Heart left ventricle (tissue), 16 donors: ENCODE data around the gene AKAP8. TPM values are rescaled to one million over a fixed set of nuclear protein-coding genes. Genes with fewer than 3 reads are reported as not detected.

Experiments used
- ATAC-seq, 4 donors: fragments of 200-7000 bp; cut with Tn5 transposase; one replicate each; pipeline ENCODE4 v1.9.1; 2020 to 2022; ENCODE audit warnings: moderate library complexity in 4 of 4, mild to moderate bottlenecking in 3 of 4, moderate number of reproducible peaks in 1 of 4
- DNase-seq, 5 donors: peaks; one replicate each; pipeline ENCODE4 v3.0.0-alpha.2; 2020
- H3K27ac ChIP-seq, 12 donors: fragments of 200-600 bp; sonication (generic) in 4 of 12; one replicate each; pipeline versions ENCODE4 v1.5.0 to v1.8.0; 2016 to 2022; ENCODE audit warnings: mild to moderate bottlenecking in 2 of 12
- H3K27me3 ChIP-seq, 9 donors: fragments of 200-600 bp; sonication (generic) in 2 of 9; one replicate each; pipeline versions ENCODE4 v1.5.1 to v1.8.0; 2016 to 2022; ENCODE audit warnings: mild to moderate bottlenecking in 3 of 9
- H3K36me3 ChIP-seq, 9 donors: fragments of 200-600 bp; sonication (generic) in 2 of 9; one replicate each; pipeline versions ENCODE4 v1.5.0 to v1.8.0; 2018 to 2022; ENCODE audit warnings: mild to moderate bottlenecking in 2 of 9
- H3K4me1 ChIP-seq, 12 donors: fragments of 200-600 bp; sonication (generic) in 4 of 12; one replicate each; pipeline versions ENCODE4 v1.5.0 to v1.8.0; 2016 to 2022; ENCODE audit warnings: mild to moderate bottlenecking in 3 of 12
- H3K4me3 ChIP-seq, 12 donors: fragments of 200-600 bp; sonication (generic) in 4 of 12; one replicate each; pipeline versions ENCODE4 v1.5.0 to v1.8.0; 2017 to 2022; ENCODE audit warnings: mild to moderate bottlenecking in 9 of 12, moderate library complexity in 4 of 12
- H3K9me3 ChIP-seq, 12 donors: fragments of 200-600 bp; sonication (generic) in 4 of 12; one replicate each; pipeline versions ENCODE4 v1.5.0 to v1.8.0; 2016 to 2022; ENCODE audit warnings: mild to moderate bottlenecking in 1 of 12
- POLR2A ChIP-seq, 2 donors: fragments of 450-650 bp; IDR thresholded peaks; one replicate each; pipeline ENCODE4 v1.6.1; 2017; ENCODE audit warnings: antibody characterized with exemption in 2 of 2, mild to moderate bottlenecking in 2 of 2, moderate library complexity in 2 of 2
- WGBS, 4 donors: extraction: QIAGEN DNeasy Blood & Tissue Kit in 2 of 4; methylation state at CpG; one replicate each; pipeline versions ENCODE4 v1.1.5 to v1.1.7; 2013 to 2018; 5-methylcytosine and 5-hydroxymethylcytosine counted together
- intact Hi-C, 10 donors: fragments of 100-400 bp; cut with DNase I; formaldehyde crosslinking; loops; one replicate each; pipeline versions ENCODE4 v1.11.1 to v1.14.2; 2022
- polyA plus RNA-seq, 2 donors: library from polyadenylated mRNA; stranded (reverse); fragments of 200-250 nt; gene quantifications; one replicate each; pipeline ENCODE4 v1.2.3, GENCODE V29; 2013
- total RNA-seq, 9 donors: library from RNA; depleted of rRNA in 2 of 9; stranded (reverse); fragments of >200 nt in 2 of 9; fragmentation: NEBNext Ultra II Directional in 3 of 9; extraction: Animal tissue kit (Norgen Biotek cat#: 25700) in 3 of 9; gene quantifications; one replicate each; pipeline versions ENCODE4 v1.1.0 to v1.2.4, GENCODE V29; 2016 to 2023
- TF ChIP-seq, protein P1 (sequence below), 12 donors: fragments of 200-600 bp; sonication (generic) in 4 of 12; IDR thresholded peaks; one replicate each; pipeline versions ENCODE4 v1.5.0 to v1.8.0; 2018 to 2022; ENCODE audit warnings: antibody characterized with exemption in 12 of 12, mild to moderate bottlenecking in 5 of 12
- donor health status: ischemic (EF 13 %, LVEDD 7.1; RV severe dilation, severe dysfunction).
- donor health status: healthy with polysubstance abuse.
- donor health status: DM: no; HTN: yes; CAD: no.
- donor health status: DM: no; HTN: no; CAD: no.
- donor health status: ischemic (EF 25% LVEDD 6.9; RV normal size, moderate dysfunction).
- donor health status: ischemic (EF 25% LVEDD 5.7; RV mildly dilated, moderate dysfunction).
- donor health status: healthy.
- donor health status: DM: yes; HTN: yes; CAD: no.
- donor health status: ischemic (EF 35%, LVEDD 5.7; RV mildly dilated, moderate dysfunction).
- donor health status: nonischemic (EF 11% LVEDD 7.7; RV severe dilation, severe dysfunction).
- donor health status: DM: yes; HTN: yes; CAD: no.
- donor health status: PGD.
- donor health status: ischemic (EF 29% LVEDD 5.4; RV normal size, mild dysfunction).
- donor health status: nonischemic (EF 23%, LVEDD 6.1; RV moderate dilation, normal function).

AKAP8 gene
- total and polyA plus RNA-seq, 11 donors: 9.6 to 24.8 (median 18.8) TPM

DNA sequence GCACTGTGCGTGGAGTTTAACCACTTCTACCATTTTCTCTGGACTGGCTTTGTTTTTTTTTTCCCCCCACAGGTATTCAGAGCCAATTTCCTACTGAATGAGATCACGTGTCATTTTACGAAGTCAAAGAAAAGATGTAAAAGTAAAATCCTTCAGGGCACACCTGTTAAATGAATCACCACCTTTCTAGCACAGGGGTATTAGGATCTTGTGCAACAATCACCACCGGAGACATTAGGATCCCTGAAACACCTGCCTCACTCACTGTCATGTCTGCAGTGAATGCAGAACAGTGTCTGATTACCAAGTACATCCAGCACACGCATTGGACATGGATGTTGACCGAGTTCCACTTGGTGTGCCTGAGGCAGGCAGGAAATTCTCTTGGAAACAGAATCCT, 64.5 kb downstream of the AKAP8 start:
- TF ChIP-seq, protein P1, sequence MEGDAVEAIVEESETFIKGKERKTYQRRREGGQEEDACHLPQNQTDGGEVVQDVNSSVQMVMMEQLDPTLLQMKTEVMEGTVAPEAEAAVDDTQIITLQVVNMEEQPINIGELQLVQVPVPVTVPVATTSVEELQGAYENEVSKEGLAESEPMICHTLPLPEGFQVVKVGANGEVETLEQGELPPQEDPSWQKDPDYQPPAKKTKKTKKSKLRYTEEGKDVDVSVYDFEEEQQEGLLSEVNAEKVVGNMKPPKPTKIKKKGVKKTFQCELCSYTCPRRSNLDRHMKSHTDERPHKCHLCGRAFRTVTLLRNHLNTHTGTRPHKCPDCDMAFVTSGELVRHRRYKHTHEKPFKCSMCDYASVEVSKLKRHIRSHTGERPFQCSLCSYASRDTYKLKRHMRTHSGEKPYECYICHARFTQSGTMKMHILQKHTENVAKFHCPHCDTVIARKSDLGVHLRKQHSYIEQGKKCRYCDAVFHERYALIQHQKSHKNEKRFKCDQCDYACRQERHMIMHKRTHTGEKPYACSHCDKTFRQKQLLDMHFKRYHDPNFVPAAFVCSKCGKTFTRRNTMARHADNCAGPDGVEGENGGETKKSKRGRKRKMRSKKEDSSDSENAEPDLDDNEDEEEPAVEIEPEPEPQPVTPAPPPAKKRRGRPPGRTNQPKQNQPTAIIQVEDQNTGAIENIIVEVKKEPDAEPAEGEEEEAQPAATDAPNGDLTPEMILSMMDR (IDR thresholded peaks at IDR 0.05): no peak
- TF ChIP-seq POLR2A (IDR thresholded peaks at IDR 0.05): no peak
- no peak for ATAC-seq
- peaks cover 18 to 99% (median 85%) of the 10 kb centered on the region in 12 donors for H3K4me1 ChIP-seq
- peaks cover 0 to 3% (median 0%) of the 10 kb centered on the region in 9 donors for H3K36me3 ChIP-seq
- H3K9me3 ChIP-seq: no peaks in the 10 kb centered on the region
- no peak overlapping the region for H3K4me3 ChIP-seq
- intact Hi-C loops: loop anchor here in 1 of 10 donors (5.0 kb wide), 1 partner anchor 33 kb away; no protein-coding TSS in a partner anchor
- H3K27ac ChIP-seq: no peak overlapping the region
- no peak for DNase-seq
- no peaks in the 10 kb centered on the region for H3K27me3 ChIP-seq
- 66 to 72% (median 69%) methylated on average over 5 to 6 of the region's 6 CpGs for WGBS, 4 donors

DNA sequence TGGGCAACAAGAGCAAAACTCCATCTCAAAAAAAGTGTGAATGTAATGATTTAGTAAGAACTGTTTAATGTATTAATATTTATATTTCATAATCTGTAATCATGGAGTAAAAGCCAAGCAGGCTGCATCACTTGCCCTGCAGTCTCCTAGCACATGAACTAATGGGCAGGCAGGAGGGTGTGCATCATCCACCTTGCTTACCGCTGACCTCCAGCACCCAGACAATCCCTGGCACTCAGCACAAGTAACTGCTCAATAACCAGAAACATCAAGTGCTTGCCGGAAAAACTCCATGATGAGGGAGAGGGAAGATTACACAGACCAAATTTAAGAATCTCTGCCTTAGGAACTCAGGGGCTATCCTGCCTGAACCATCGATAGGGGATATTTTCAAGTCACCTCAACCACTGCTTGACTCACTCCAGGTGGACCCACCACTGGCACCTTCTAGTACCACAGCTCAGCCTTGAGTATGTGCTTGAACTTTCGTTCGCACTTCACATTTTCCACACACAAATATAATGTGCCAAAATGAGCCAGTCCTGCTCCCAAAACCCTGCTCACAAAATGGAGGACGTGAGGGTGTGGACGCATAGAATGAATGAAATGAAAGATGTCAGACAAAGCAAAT, 65.8 kb downstream of the AKAP8 start:
- Histone ChIP-seq H3K4me3 (no peak overlapping the region), H3K9me3 (no peaks in the 10 kb centered on the region), H3K27me3 (no peaks in the 10 kb centered on the region), H3K36me3 (peaks cover 0 to 3% (median 0%) of the 10 kb centered on the region in 9 donors), H3K27ac (peak overlapping the region in 1 of 12 donors; percentile 22), H3K4me1 (peaks cover 15 to 96% (median 79%) of the 10 kb centered on the region in 12 donors)
- no peak for ATAC-seq
- 54 to 70% (median 64%) methylated on average over 7 of the region's 7 CpGs for WGBS, 4 donors
- no peak for DNase-seq
- intact Hi-C loops: no loop called here
- no peak for TF ChIP-seq POLR2A (IDR thresholded peaks at IDR 0.05)
- TF ChIP-seq, protein P1 (IDR thresholded peaks at IDR 0.05): no peak

DNA sequence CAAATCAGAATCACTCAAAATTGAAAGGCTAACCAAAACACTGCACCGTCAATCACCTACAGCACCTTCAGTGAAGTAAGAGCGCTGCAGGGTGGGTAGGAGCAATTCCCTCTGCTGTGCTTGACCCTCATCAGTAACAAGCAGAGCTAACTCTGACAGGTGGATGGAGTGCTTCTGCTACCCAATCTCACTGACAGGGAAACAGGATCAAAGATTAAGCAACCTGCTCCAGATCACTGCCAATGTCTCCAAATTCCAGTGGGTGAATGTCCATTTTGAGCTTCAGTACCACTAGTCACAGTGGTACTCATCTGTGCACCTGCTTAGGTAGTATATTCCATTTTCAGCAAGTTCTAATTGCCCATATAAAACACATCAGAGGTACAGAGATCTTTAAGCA, 72.4 kb downstream of the AKAP8 start:
- Histone ChIP-seq H3K9me3 (peaks cover 0 to 9% (median 0%) of the 10 kb centered on the region in 12 donors), H3K4me3 (no peak overlapping the region), H3K36me3 (no peaks in the 10 kb centered on the region), H3K27me3 (no peaks in the 10 kb centered on the region), H3K4me1 (peaks cover 12 to 88% (median 68%) of the 10 kb centered on the region in 12 donors), H3K27ac (no peak overlapping the region)
- intact Hi-C loops: no loop called here
- TF ChIP-seq, protein P1 (IDR thresholded peaks at IDR 0.05): no peak
- no peak for TF ChIP-seq POLR2A (IDR thresholded peaks at IDR 0.05)
- ATAC-seq: no peak
- 90 to 95% (median 93%) methylated on average over 2 of the region's 2 CpGs for WGBS, 4 donors
- DNase-seq: no peak

DNA sequence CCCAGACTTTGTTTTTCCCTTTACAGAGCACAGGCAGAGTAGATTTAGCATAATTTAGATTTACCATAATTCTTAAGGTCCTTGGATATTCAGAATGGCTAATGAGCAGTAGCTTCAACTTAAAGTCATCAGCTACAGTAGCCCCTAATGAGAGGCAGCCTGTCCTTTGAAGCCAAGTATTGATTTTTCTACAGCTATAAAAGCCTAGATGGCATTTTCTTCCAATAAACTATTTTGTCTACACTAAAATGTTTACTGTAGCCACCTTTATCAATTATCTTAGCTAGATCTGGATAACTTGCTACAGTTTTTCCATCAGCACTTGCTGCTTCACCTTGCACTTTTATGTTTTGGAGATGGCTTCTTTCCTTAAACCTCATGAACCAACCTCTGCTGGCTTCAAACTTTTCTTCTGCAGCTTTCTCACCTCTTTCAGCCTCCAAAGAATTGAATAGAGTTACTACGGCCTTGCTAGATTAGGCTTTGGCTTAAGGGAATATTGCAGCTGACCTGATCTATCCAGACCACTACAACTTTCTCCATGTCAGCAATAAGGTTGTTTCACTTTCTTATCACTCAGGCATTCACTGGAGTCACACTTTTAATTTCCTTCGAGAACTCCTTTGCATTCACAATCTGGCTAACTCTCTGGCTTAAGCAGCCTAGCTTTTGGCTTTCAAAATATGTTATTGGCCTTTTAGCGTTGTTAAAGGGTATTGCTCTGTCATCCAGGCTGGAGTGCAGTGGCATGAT, 73.8 kb downstream of the AKAP8 start:
- Histone ChIP-seq H3K36me3 (no peaks in the 10 kb centered on the region), H3K4me3 (no peak overlapping the region), H3K9me3 (peaks cover 0 to 9% (median 0%) of the 10 kb centered on the region in 12 donors), H3K4me1 (peaks cover 12 to 86% (median 68%) of the 10 kb centered on the region in 12 donors), H3K27me3 (no peaks in the 10 kb centered on the region), H3K27ac (no peak overlapping the region)
- DNase-seq (no peak), ATAC-seq (no peak)
- TF ChIP-seq, protein P1 (IDR thresholded peaks at IDR 0.05): no peak
- no peak for TF ChIP-seq POLR2A (IDR thresholded peaks at IDR 0.05)
- intact Hi-C loops: no loop called here
- 75 to 88% (median 83%) methylated on average over 3 of the region's 3 CpGs for WGBS, 4 donors
